ENCODE measurements around the gene IDH3A.
"Not testable (repeated sequence)": the region's sequence is repeated elsewhere in the genome, so short reads cannot be mapped to it uniquely, and the experiment has no call there.

Gene IDH3A

DNA sequence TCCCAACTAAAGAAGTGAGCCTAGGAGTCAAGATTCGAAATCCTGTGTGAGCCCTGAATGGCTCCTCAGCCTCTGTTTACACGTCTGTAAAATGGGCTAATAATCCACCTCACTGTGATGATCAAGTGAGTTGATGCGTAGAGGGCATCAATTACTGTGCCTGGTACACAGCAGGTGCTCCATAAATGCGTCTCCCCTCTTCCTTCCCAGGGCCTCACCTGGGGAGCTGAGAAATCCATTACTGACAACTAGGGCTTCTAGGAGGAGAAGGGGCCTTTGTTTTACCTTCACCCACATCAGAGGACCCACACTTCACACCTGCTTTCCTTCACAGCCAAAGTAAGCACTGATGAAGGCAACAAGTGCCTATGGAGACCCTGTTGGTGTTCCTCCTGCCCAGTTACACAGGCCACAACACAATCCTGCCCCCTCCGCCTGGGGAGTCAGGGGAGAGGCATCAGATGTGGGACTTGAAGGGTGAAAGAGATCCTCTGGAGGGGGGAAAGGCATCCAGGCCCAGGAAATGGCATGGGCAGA, 19.3 kb upstream of the IDH3A start:
- no peak for DNase-seq

- no peak for DNase-seq
Observed at GRCh38 chr15:78130466-78131294, 18.5 kb upstream of the IDH3A start.

DNA sequence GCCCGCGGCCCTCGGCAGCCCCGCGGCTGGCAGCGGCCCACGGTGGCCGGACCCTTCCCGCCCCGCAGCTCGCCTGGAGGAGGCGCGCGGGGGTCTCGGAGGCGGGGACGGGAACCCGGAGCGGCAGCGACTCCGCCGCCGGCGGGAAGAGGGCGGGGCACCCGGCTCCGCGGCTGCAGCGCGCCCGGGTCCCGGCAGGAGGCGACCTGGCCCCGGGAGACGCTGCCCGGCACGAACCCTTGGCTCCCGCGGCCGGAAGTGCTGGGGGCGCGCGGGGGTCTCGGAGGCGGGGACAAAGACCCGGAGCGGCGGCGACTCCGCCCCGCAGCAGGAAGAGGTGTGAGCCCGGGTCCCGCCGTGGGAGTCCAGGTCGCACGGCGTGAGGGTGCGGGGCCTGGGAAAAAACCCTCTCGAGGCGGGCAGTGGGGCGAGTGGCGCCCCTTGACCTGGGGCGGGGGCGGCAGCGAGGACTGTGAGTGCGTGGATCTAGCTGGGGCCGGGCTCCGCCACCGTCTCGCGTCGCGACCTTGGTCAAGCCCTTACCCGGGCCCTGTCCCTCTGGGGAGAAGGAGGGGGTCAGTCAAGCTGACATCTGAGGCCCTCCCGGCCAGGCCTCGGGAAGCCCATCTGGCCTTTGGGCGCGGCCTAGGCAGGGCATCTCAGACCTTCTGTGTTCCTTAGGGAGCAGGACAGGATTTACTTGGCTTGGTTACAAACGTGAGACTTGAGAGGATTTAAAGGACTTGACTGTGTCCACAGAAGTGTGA, 17.7 kb upstream of the IDH3A start, which contains the start of gene CIB2:
CIB2 (minus strand) TSS at position 151 of the 767 bp plus-strand sequence. CDS start 230 bp downstream, outside the sequence.
- DNase-seq: peak; percentile 15

GRCh38 chr15:78133801-78134200, 15.4 kb upstream of the IDH3A start:
- DNase-seq: no peak

DNA sequence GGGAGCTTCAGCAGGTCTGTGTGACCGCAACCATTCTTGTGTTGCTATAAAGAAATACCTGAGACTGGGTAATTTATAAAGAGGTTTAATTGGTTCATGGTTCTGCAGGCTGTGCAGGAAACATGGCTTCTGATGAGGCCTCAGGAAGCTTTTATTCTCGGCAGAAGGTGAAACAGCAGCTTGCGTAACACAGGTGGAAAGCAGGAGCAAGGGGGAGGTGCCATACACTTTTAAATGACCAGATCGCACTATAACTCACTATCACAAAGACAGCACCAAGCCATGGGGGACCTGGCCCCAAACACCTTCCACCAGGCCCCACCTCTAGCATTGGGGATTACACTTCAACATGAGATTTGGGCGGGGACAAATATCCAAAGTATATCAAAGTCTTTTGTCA, 9.6 kb upstream of the IDH3A start:
- no peak for DNase-seq

DNA sequence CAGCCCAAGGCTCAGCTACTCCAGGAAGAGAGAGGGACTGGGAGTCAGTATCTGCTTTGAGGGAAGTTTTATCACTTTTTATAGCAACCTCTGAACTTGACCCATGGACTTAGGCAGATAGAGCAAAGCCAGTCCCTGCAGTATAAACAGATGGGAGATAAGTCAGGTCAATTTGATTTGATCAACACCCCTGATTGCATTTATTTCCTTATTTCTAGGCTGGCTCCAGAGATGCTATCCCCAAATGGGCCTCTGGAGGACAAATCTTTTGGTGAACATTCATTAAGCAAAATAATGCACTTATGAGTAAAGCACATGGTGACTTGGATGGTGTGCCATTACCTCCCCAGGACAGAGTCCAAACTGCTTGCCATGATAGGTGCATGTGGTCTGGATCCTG, 8.9 kb upstream of the IDH3A start:
- no peak for DNase-seq

DNA sequence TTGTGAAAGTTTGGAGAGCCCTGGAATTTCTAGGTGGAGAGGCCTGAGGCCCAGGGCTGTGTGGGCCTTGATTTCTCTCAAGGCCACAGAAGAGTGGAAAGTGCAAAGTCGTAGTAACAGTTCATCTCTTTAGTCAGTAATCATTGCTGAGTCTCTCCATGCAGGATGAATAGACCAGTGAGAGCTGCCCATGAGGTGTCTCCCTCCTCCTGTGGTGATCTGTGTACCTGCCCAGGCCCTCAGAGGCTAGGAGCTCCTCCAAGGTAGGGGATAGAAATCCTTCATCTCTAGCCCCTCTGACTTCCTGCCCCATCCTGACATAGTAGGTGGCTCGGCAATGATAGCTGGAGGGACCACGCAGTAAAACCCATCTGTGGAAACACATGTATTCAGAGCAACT, 6.8 kb upstream of the IDH3A start:
- DNase-seq: no peak

DNA sequence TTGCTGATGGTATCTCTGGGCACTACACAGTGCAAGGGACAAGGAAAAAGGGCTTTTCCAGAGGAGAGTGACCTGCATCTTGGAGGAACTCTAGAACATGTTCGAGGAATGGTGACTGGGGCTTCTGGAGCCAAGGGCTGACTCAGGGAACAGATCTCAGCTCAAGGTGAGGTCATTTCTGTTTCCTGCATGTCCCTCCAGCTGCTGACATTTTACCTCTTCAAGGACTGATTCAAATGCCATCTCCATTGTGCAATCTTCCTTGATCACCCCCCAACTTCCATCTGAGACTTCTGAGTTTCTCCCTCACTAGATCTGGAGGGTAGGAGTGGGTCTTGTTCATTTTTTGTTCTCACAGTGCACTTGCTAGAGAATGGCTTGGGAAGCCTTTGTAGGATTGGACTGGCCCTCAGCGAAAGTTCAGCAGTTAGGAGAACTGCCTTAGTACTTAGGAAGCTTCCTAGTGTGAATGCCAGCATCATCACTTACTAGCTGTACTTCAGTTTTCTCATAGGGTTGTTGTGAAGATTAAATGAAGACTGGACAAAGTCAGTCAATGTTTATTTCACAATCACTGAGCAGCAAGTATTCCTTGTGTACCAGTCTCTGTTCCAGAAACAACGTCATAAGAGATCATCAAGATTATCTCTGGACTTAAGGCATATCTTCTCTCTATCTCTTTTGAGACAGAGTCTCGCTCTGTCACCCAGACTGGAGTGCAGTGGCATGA, 2.6 kb upstream of the IDH3A start:
- no peak for DNase-seq

DNA sequence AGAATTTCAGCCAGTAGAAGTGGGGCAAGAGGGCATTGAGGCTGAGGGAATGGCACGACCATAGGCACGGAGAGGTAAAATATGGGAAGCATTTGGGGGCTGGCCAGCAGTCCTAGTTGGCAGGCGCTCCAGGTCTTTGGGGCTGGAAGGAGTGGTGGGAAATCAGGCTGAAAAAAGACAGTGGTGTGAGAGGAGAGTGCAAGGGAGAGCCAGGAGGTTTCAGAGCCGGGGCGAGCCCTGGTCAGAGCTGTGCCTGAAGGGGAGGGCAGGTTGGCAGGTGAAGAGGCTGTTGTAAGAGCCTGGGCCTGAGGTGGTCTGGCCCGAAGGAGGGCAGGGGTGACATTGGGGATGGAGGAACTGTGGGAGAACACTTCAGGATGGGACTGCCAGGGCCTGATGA, 1.6 kb upstream of the IDH3A start:
- DNase-seq: no peak

GRCh38 chr15:78148392-78149067, 632 bp upstream of the IDH3A start:
- DNase-seq: no peak

GRCh38 chr15:78149805-78150751, 916 bp downstream of the IDH3A start:
- DNase-seq: no peak

DNA sequence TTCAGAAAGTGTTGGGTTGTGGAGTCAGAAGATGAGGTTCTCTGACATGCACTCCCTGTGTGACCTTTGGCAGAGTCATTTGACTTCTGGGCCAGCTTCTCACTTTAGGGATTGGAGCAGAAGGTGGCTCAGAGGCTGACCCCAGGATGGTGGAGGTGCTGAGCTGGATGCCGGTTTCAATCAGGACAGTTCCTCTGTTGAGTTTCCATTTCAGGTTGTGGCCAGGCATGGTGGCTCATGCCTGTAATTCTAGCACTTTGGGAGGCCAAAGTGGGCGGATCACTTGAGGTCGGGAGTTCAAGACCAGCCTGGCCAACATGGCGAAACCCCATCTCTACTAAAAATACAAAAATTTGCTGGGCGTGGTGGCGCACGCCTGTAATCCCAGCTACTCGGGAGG, 1.9 kb downstream of the IDH3A start:
- DNase-seq: not testable (repeated sequence)

DNA sequence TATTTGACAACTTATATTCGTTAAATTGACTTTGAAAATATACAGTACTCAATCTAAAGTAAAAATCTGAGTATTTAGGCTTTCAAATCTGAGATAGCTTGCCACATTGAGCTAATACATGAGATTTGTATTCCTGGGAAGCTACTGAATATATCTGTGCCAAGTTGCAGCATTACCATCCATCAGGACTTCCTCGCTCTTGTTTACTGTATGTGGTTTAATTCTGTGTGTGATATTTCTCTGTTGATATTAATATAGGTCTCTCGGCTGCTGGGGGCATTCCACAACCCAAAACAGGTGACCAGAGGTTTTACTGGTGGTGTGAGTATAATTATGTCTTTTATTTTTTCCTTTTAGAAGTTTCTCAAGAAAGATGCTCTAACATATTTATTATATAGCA, 5.8 kb downstream of the IDH3A start:
- DNase-seq: no peak

GRCh38 chr15:78155355-78155939, 6.3 kb downstream of the IDH3A start:
- no peak for DNase-seq

GRCh38 chr15:78156653-78157052, 7.5 kb downstream of the IDH3A start:
- no peak for DNase-seq

- DNase-seq: no peak
Observed at GRCh38 chr15:78157203-78157602, 8.0 kb downstream of the IDH3A start.

DNA sequence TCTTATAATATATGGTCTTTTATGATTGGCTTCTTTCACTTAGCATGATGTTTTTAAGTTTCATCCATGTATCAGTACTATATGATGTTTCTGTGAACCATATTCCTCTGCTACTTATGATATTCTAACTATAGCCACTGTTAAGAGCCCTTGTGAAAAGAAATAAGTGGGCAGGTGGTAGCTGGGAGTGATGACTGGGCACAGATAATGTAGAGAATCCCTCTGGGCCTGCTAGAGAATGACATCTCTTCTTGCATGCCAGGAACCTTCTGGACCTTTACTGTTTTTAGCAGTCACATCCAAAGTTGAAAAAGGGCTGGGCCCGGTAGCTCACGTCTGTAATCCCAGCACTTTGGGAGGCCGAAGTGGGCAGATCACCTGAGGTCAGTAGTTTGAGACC, 10.2 kb downstream of the IDH3A start:
- no peak for DNase-seq

GRCh38 chr15:78162038-78162437, 12.9 kb downstream of the IDH3A start:
- no peak for DNase-seq

DNA sequence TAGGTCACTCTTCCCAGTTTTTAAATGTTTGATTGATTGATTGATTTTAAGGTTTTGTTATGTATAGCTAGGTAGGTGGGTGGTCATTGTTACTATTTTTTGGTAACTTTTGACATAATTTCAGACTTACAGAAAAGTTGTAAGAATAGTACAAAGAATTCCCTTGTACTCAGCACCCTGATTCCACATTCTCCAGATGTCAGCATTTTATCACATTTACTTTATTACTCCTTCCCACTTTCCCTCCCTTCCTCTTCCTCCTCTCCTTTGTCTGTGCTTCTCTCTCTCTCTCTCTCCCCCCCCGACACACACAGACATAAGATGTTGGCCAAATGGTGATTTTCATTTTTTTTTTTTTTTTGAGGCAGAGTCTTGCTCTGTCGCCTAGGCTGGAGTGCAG, 14.8 kb downstream of the IDH3A start:
- DNase-seq: no peak

DNA sequence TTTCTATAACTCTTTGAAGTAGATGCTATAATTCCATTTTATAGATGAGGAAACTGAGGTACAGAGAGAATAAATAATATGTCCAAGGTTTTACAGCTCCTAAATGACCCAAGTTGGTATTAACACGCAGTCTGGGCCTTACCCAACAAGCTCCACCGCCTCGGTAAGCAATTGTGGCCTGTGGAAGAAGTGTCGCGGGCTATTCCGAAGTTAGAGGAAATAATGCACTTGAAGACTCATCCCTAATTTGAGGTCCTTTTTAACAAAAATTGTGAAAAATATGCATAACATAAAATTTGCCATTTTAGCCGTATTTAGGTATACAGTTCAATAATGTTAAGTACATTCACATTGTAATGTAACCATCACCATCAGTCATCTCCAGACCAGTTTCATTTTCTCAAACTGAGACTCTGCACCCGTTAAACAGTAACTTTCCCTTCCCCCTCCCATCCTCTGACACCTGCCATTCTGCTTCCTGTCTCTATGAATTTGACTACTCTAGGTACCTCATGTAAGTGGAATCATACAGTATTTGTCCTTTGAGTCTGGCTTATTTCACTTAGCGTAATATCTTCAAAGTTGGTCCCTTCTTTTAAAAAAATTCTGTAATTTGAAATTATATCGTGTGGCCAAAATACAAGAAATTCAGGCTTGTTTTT, 18.2 kb downstream of the IDH3A start:
- DNase-seq: no peak

- DNase-seq: no peak
Observed at GRCh38 chr15:78168608-78169007, 19.4 kb downstream of the IDH3A start.
